Non-pigmented ciliary epithelial cell (primary cell): ENCODE results near the gene PTGDS.

Source experiments
- DNase-seq: peaks from one replicate; pipeline ENCODE4 v3.0.0-alpha.2; 2010; ENCODE audit warnings: low read depth

Gene PTGDS

GRCh38 chr9:136945333-136946227, 31.7 kb upstream of the PTGDS start:
- no peak for DNase-seq

DNA sequence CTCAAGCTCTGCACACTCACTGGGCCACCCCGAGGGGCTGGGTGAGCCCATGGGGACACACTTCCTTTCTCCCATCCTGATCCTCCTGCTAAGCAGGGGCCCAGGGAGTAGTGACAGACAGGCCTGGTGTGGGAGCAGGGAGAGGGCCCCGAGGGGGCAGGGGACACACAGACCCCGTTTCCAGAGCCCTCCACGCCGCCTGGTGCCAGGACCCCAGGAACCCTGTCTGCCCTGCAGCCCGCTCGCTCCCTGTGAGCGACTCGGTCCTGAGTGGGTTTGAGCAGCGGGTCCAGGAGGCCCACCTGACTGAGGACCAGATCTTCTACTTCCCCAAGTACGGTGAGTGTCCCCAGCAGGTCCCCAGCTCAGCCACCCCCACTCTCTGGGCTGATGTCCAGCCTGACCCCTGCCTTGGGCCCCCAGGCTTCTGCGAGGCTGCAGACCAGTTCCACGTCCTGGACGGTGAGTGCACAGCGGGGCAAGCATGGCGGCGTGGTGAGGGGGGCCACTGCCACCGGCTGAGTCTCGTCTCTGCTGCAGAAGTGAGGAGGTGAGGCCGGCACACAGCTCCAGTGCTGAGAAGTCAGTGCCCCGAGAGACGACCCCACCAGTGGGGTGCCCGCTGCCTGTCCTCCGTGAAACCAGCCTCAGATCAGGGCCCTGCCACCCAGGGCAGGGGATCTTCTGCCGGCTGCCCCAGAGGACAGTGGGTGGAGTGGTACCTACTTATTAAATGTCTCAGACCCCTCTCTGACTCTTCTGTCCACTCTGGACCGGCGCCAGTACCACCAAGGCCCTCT, 30.9 kb upstream of the PTGDS start:
- DNase-seq = no peak

- DNase-seq = no peak
These were observed 30.0 kb upstream of the PTGDS start for GRCh38 chr9:136947028-136947891.

- no peak for DNase-seq
These were observed 29.3 kb upstream of the PTGDS start for GRCh38 chr9:136947955-136948510.

DNA sequence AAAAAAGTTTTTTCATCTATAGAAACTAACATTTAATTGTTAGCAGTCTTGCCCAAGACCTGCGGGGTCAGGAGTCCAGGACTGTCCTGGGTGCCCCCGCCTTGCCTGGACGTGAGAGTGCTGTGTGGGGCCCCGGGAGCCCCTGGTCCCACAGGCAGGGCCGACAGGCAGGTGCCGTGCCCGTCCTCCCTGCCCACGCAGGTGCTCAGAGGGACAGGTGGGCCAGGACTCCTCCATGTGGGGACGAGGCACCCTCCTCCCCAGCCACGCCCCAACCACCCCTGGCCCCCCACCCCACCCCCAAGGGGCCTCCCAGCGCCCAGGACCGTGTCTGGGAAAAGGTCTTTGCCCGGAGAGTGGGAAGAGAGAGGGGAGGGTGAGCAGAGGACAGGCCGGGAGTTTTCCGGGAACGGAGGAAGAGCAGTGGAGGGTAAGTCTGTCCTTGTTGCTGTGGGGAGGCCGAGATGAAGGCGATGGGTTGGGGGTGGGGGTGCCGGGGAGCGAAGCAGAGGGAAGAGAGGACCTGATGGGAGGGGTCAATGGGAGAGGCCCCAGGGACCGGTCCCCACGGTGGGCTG, 28.0 kb upstream of the PTGDS start:
- no peak for DNase-seq

- DNase-seq = peak; percentile 24
These were observed 27.3 kb upstream of the PTGDS start for GRCh38 chr9:136949817-136950655.

DNA sequence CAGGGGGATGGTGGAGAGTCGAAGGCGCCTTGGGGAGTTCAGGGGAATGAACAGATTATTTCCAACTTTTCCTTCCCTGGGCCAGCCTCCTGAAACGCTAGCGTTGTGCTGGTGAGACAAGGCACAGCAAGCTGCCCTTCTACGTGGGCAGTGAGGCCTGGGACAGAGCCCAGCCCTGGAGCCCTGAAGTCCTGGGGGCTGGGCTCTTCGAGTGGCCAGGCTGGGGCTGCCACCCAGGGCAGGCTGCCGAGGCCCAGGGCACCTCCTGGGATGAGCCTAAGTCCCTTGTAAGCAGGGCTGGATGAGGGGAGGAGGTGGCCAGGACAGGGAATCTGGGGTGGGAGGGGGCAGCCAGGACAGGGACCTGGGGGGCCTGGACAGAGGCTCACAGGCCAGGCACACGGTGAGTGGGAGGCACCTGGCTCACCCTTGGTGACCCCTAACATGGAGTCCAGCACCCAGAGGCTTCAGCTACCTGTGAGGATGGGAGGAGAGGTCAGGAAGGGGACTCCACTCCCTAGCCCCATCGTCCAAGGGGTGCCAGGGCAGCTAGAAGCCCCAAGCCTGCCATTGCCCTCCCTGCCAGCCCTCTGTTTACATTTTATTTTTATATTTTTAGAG, 26.5 kb upstream of the PTGDS start:
- DNase-seq = no peak

DNA sequence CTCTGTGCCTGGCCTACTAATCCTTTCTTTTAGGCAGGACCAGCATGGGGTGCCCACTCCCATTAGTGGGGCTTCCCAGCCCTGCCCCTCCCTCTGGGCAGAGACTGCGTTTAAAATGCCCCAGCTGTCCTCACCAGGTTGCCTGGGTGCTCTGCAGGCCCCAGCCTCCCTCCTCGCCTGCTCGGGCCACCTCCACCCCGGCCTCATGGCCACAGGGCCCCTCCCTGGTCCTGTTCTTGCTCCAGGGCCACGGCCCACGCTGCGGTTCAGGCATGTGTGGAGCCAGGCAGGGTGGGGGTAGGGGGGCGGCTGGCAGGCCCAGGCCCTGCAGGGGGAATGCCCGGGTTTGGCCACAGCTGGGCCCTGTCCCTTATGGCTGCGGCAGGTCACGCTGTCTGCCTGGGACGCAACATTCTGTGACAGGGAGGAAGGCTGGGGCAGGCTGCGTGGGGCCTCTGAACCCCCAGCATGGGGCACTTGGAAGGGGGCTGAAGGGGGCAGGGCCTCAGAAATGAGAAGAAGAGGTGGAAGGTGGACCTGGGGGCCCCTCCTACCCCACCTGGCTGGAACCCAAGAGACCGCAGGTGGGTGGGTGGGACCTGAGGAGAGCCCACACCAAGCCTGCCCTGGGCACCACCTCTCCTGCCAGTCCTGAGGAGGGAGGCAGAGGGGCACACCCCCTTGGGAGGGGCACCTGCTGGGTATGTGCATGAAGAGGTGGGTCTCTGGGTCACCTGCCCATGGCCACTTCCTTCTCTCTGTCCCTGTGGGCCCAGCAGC, 25.6 kb upstream of the PTGDS start, which contains the start of gene LCN12:
Gene LCN12, plus strand, starts transcription at position 733 of the 780 bp plus-strand sequence. CDS start 55 bp downstream, outside the sequence.
- DNase-seq = no peak

DNA sequence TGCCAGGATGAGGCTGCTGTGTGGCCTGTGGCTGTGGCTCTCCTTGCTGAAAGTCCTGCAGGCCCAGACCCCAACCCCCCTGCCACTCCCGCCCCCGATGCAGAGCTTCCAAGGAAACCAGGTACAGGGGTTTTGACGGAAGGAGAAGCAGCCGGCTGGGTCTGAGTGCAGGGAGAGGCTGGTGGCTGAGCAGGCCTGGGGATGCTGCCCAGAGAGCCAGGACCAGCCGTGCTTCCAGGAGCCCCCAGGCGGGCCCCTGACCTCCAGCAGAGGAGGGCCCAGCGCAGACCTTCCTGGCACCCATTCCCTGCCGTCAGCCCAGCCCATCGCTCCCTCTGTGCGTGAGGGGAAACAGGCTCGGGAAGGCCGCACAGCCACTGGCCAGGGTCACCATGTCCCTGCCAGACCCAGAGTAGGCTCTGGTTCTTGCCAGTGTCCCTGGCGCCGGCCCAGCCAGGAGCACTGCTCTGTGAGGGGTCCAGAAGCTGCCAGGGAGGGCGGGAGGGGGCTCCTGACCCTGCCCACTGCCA, 24.9 kb upstream of the PTGDS start:
- DNase-seq = no peak

DNA sequence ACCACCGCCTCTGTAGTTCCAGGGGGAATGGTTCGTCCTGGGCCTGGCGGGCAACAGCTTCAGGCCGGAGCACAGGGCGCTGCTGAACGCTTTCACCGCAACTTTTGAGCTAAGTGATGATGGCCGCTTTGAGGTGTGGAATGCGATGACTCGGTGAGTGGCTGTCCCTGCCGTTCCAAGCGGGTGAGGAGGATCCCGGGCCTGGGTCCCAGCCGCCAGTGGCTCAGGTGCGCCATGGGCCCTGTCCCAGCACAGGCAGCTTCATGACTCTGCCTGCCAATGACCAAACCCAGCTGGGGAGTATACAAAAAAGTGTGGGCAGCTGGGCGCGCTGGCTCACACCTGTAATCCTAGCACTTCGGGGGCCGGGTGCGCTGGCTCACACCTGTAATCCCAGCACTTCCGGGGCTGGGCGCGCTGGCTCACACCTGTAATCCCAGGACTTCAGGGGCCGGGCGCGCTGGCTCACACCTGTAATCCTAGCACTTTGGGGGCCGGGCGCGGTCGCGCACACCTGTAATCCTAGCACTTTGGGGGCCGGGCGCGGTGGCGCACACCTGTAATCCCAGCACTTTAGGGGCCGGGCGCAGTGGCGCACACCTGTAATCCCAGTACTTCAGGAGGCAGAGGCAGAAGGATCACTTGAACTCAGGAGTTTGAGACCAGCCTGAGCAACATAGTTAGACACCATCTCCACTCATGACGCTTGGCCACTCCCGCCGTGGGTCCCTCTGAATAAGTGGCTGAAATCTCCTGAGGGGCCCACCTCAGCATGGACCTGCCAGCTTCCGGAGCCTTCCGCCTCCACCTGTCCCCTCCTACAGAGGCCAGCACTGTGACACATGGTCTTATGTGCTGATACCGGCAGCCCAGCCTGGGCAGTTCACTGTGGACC, 24.2 kb upstream of the PTGDS start:
- DNase-seq = no peak

DNA sequence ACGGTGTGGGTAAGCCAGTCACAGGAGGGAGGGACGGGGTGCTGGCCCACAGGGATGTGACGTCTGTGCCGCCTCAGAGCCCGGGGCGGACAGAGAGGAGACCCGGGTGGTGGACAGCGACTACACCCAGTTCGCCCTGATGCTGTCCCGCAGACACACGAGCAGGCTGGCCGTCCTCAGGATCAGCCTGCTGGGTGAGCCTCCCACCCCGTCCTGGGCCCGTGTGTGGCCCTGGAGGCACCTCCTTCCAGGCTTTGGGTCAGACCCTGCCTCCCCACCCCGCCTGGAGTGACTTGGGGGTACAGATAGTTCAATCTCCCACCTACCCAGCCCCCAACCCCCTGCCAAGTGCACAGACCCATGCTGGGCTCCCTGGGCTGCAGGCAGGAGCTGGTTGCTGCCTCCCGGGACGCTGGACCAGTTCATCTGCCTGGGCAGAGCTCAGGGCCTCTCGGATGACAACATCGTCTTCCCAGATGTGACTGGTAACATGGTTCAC, 23.5 kb upstream of the PTGDS start:
- DNase-seq = no peak

DNA sequence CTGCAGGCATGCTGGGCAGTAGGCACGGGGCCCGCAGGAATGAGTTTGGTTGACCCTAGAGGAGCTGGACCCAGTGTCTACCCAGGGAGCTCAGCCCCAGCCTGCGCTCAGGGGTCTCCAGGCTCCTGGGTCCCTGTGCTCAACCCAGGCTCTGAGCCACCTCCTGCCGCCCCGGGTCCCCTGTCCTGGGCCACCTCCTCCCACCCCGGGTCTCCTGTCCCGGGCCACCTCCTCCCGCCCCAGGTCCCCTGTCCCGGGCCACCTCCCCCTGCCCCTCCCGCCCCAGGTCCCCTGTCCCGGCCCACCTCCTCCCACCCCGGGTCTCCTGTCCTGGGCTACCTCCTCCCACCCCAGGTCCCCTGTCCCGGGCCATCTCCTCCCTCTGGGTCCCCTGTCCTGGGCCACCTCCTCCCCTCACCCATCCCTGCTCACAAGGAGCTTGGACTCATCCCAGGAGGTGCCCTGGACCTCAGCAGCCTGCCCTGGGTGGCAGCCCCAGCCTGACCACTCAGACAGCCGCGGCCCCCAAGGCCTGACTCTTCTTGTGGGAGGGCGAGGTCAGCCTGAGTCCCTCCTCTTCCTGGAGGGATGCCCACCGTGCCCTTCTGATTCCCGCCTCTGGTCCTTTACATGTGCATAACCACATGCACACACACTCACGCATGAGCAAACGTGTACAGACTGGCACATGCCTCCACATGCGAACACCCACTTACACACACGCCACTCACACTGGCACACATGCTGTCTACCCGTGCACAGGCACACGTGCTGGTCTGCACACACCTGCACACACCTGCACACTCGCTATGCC, 22.8 kb upstream of the PTGDS start:
- DNase-seq = no peak

GRCh38 chr9:136955202-136955942, 21.9 kb upstream of the PTGDS start:
- no peak for DNase-seq

DNA sequence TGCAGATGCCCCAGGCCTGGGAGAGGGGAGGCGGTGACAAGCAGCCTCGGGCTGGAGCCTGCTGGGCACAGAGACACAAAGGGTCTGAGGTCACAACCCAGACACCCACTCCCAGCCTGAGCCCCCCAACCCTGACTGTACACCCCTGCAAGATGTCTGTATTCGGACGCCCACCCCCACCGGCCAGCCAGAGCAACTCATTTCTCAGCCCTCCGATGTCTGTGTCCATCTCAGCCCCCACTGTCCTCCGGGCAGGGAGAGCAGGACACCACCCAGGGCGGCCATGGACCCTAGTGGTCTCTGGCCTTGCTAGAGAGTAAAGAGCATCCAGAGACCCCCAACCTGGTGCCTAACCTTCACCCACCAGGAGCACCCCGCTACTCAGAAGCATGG, 21.4 kb upstream of the PTGDS start:
- no peak for DNase-seq

GRCh38 chr9:136956604-136957003, 20.7 kb upstream of the PTGDS start:
- no peak for DNase-seq

- DNase-seq = no peak
These were observed 19.8 kb upstream of the PTGDS start for GRCh38 chr9:136957461-136957860.
